A673 (cell line): Measurements from ENCODE around the gene ATP8A1.

Experiments
- EZH2 ChIP-seq: fragments of 200-600 bp; sonication (generic); IDR thresholded peaks from 2 replicates; pipeline ENCODE4 v1.6.1; 2017; ENCODE audit warnings: borderline replicate concordance, low read depth, mild to moderate bottlenecking, mixed read lengths, antibody characterized with exemption, low read length; ENCODE audit not compliant: poor library complexity, severe bottlenecking
- TF ChIP-seq, protein P1 (sequence below): fragments of 300-800, 200-600 bp; sonication (generic); conservative IDR thresholded peaks from 2 replicates; pipeline ENCODE4 v1.5.1; 2017; ENCODE audit warnings: low read depth, mild to moderate bottlenecking, antibody characterized with exemption, low read length, moderate library complexity, mixed read lengths

DNA sequence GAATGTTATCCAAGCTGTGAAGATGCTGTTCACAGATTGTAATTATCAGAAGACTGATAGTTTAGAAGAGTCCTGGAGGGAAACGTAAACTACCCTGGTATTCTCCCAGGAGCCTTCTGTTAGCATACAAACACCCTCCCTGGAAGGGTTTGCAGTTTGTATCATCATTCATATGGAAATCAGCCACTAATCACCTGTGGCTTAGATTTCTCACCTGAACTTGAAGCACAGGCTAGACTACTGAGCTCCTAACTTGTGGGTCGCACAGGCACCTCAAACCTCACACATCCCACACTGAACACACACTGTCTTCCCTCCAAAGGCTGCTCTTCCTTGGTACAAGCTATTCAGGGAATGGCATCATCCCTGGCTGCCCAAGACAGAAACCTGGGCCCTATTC, 228.9 kb downstream of the ATP8A1 start:
- TF ChIP-seq, protein P1, sequence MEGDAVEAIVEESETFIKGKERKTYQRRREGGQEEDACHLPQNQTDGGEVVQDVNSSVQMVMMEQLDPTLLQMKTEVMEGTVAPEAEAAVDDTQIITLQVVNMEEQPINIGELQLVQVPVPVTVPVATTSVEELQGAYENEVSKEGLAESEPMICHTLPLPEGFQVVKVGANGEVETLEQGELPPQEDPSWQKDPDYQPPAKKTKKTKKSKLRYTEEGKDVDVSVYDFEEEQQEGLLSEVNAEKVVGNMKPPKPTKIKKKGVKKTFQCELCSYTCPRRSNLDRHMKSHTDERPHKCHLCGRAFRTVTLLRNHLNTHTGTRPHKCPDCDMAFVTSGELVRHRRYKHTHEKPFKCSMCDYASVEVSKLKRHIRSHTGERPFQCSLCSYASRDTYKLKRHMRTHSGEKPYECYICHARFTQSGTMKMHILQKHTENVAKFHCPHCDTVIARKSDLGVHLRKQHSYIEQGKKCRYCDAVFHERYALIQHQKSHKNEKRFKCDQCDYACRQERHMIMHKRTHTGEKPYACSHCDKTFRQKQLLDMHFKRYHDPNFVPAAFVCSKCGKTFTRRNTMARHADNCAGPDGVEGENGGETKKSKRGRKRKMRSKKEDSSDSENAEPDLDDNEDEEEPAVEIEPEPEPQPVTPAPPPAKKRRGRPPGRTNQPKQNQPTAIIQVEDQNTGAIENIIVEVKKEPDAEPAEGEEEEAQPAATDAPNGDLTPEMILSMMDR: no peak
- no peak for TF ChIP-seq EZH2
